DND-41 (cell line): ENCODE data around the gene POU6F2.

ENCODE experiments used
- CTCF ChIP-seq: IDR thresholded peaks from 2 replicates; pipeline ENCODE4 v1.5.1; 2012; ENCODE audit warnings: borderline replicate concordance, low read length, moderate library complexity, mild to moderate bottlenecking; ENCODE audit not compliant: poor library complexity, severe bottlenecking; ENCODE audit errors: extremely low read depth
- EZH2 ChIP-seq: IDR thresholded peaks from 3 replicates; pipeline ENCODE4 v1.6.1; 2012; ENCODE audit warnings: borderline replicate concordance, low read depth, mild to moderate bottlenecking, moderate library complexity, low read length, inconsistent platforms; ENCODE audit not compliant: severe bottlenecking

GRCh38 chr7:39002755-39003154 lies 25.0 kb downstream of the POU6F2 start:
- no peak for TF ChIP-seq CTCF
- TF ChIP-seq EZH2 = no peak
